Measurements from ENCODE around the gene SDK2. TPM values are rescaled to one million over a fixed set of nuclear protein-coding genes. Genes with fewer than 3 reads are reported as not detected.

SDK2 gene
- total RNA-seq, 1 donor from 2014 or later, result 1.0 TPM

- ATAC-seq (ENCODE audit: poor library complexity) (no peak), DNase-seq (no peak)
- intact Hi-C loops (cut with DNase I), result no loop called here
Observed at GRCh38 chr17:73305845-73306836, 338.1 kb downstream of the SDK2 start.

- DNase-seq (peak; percentile 75), ATAC-seq (ENCODE audit: poor library complexity) (peak; percentile 28)
- intact Hi-C loops (cut with DNase I), result no loop called here
Observed at GRCh38 chr17:73304971-73305812, 339.1 kb downstream of the SDK2 start.

- no peak for DNase-seq
- ATAC-seq (ENCODE audit: poor library complexity), result peak; percentile 1
- intact Hi-C loops (cut with DNase I), result no loop called here
Observed at GRCh38 chr17:73304438-73304837, 339.8 kb downstream of the SDK2 start.

GRCh38 chr17:73302189-73302588, 342.1 kb downstream of the SDK2 start:
- no peak for ATAC-seq (ENCODE audit: poor library complexity)
- no peak for DNase-seq
- intact Hi-C loops (cut with DNase I), result no loop called here

GRCh38 chr17:73301369-73301768, 342.9 kb downstream of the SDK2 start:
- ATAC-seq (ENCODE audit: poor library complexity) (no peak), DNase-seq (no peak)
- intact Hi-C loops (cut with DNase I), result no loop called here

GRCh38 chr17:73300392-73300791, 343.9 kb downstream of the SDK2 start:
- ATAC-seq (ENCODE audit: poor library complexity) (no peak), DNase-seq (no peak)
- intact Hi-C loops (cut with DNase I), result no loop called here

- DNase-seq (no peak), ATAC-seq (ENCODE audit: poor library complexity) (peak; percentile 32)
- intact Hi-C loops (cut with DNase I), result no loop called here
Observed at GRCh38 chr17:73297934-73298861, 346.0 kb downstream of the SDK2 start.

- peak; percentile 54 for ATAC-seq (ENCODE audit: poor library complexity)
- peak; percentile 70 for DNase-seq
- intact Hi-C loops (cut with DNase I), result loop anchor here (2.0 kb wide), 1 partner anchor 17 kb away; no protein-coding TSS in a partner anchor
Observed at GRCh38 chr17:73293480-73293911, 350.7 kb downstream of the SDK2 start.

- intact Hi-C loops (cut with DNase I), result loop anchor here (2.0 kb wide), 1 partner anchor 18 kb away; no protein-coding TSS in a partner anchor
- DNase-seq (no peak), ATAC-seq (ENCODE audit: poor library complexity) (no peak)
Observed at GRCh38 chr17:73293031-73293430, 351.2 kb downstream of the SDK2 start.

- intact Hi-C loops (cut with DNase I), result loop anchor here (2.0 kb wide), 1 partner anchor 19 kb away; no protein-coding TSS in a partner anchor
- peak; percentile 66 for ATAC-seq (ENCODE audit: poor library complexity)
- DNase-seq, result peak; percentile 83
Observed at GRCh38 chr17:73292031-73292531, 352.2 kb downstream of the SDK2 start.

GRCh38 chr17:73291260-73291801, 352.9 kb downstream of the SDK2 start:
- DNase-seq (peak; percentile 80), ATAC-seq (ENCODE audit: poor library complexity) (peak; percentile 16)
- intact Hi-C loops (cut with DNase I), result no loop called here

GRCh38 chr17:73290399-73291259, 353.6 kb downstream of the SDK2 start:
- no peak for ATAC-seq (ENCODE audit: poor library complexity)
- intact Hi-C loops (cut with DNase I), result no loop called here
- DNase-seq, result no peak

- DNase-seq (no peak), ATAC-seq (ENCODE audit: poor library complexity) (no peak)
- intact Hi-C loops (cut with DNase I), result no loop called here
Observed at GRCh38 chr17:73289549-73290254, 354.5 kb downstream of the SDK2 start.

- intact Hi-C loops (cut with DNase I), result no loop called here
- ATAC-seq (ENCODE audit: poor library complexity) (peak; percentile 58), DNase-seq (peak; percentile 83)
Observed at GRCh38 chr17:73288534-73289302, 355.5 kb downstream of the SDK2 start.

- intact Hi-C loops (cut with DNase I), result no loop called here
- DNase-seq, result no peak
Observed at GRCh38 chr17:73286863-73287296, 357.4 kb downstream of the SDK2 start.

More at GRCh38 chr17:73286863-73287296, 357.4 kb downstream of the SDK2 start:
- no peak for ATAC-seq (ENCODE audit: poor library complexity)
